T47D (cell line): ENCODE measurements around the gene SERPINB6.
"Not testable (repeated sequence)": the region's sequence is repeated elsewhere in the genome, so short reads cannot be mapped to it uniquely, and the experiment has no call there.

Experiments
- DNase-seq, 2 experiments: peaks; one replicate each; pipeline versions ENCODE4 v3.0.0 to v3.0.0-alpha.2; 2011 to 2012; ENCODE audit warnings: low read depth in 1 of 2, low spot score in 1 of 2
- JUND ChIP-seq: IDR thresholded peaks from 2 replicates; pipeline ENCODE4 v1.6.1; 2012; ENCODE audit warnings: low read depth
- in situ Hi-C: cut with HindIII; loops from 2 replicates; pipeline ENCODE4 v1.10.0; 2016; ENCODE audit warnings: low sequenced_read_pairs, low pct_unique_long_range_greater_than_20kb

SERPINB6 gene

GRCh38 chr6:2971420-2972218 is at the start of gene SERPINB6:
TSS of gene SERPINB6 (minus strand) at chr6:2971567. CDS start at chr6:2959332, 12,235 bp downstream.
- peak in 1 of 2 experiments; percentile 73 for DNase-seq
- in situ Hi-C loops = no loop called here
- no peak for TF ChIP-seq JUND

- DNase-seq = no peak
- in situ Hi-C loops = no loop called here
- TF ChIP-seq JUND = no peak
These were observed 48.5 kb upstream of the SERPINB6 start for GRCh38 chr6:3019749-3020320.

- TF ChIP-seq JUND = no peak
- no peak for DNase-seq
- in situ Hi-C loops = no loop called here
These were observed 47.7 kb upstream of the SERPINB6 start for GRCh38 chr6:3019065-3019464.

- in situ Hi-C loops = no loop called here
- TF ChIP-seq JUND = no peak
- DNase-seq = no peak
These were observed 45.9 kb upstream of the SERPINB6 start for GRCh38 chr6:3017304-3017703.

GRCh38 chr6:3016473-3017280 is 45.3 kb upstream of the SERPINB6 start:
- in situ Hi-C loops = no loop called here
- no peak for TF ChIP-seq JUND
- DNase-seq = no peak

- no peak for TF ChIP-seq JUND
- in situ Hi-C loops = no loop called here
- no peak for DNase-seq
These were observed 43.8 kb upstream of the SERPINB6 start for GRCh38 chr6:3015144-3015543.

- no peak for DNase-seq
- in situ Hi-C loops = no loop called here
These were observed 43.3 kb upstream of the SERPINB6 start for GRCh38 chr6:3014675-3015066.

GRCh38 chr6:3013901-3014674 is 42.7 kb upstream of the SERPINB6 start:
- TF ChIP-seq JUND = no peak
- in situ Hi-C loops = no loop called here
- DNase-seq = no peak

More at GRCh38 chr6:3014675-3015066, 43.3 kb upstream of the SERPINB6 start:
- TF ChIP-seq JUND = no peak

- DNase-seq = peak in 1 of 2 experiments; percentile 64
- in situ Hi-C loops = no loop called here
- no peak for TF ChIP-seq JUND
These were observed 42.1 kb upstream of the SERPINB6 start for GRCh38 chr6:3013486-3013885.

- TF ChIP-seq JUND = no peak
- in situ Hi-C loops = no loop called here
- DNase-seq = no peak
These were observed 40.2 kb upstream of the SERPINB6 start for GRCh38 chr6:3011592-3011991.

- no peak for DNase-seq
- in situ Hi-C loops = no loop called here
- TF ChIP-seq JUND = no peak
These were observed 39.8 kb upstream of the SERPINB6 start for GRCh38 chr6:3011158-3011557.

- in situ Hi-C loops = no loop called here
- DNase-seq = no peak
- TF ChIP-seq JUND = no peak
These were observed 38.6 kb upstream of the SERPINB6 start for GRCh38 chr6:3009930-3010329.

- DNase-seq, in situ Hi-C loops: not testable (repeated sequence)
These were observed 37.4 kb upstream of the SERPINB6 start for GRCh38 chr6:3008712-3009265.
